Measurements from ENCODE around the gene CCDC106. TPM values are rescaled to one million over a fixed set of nuclear protein-coding genes. Genes with fewer than 3 reads are reported as not detected.
A peak's percentile ranks its signal among the peaks of the same experiment; 100 is the strongest.

CCDC106 gene
- total RNA-seq, 1 experiment from 2014 or later, result 47.8 TPM

- no peak for TF ChIP-seq SIN3A (IDR thresholded peaks at IDR 0.05; ENCODE audit: borderline replicate concordance, insufficient read depth, low read depth, low read length)
- no peak for TF ChIP-seq TCF7L2 (IDR thresholded peaks at IDR 0.05; ENCODE audit: low read depth, low read length)
- TF ChIP-seq, protein P1, sequence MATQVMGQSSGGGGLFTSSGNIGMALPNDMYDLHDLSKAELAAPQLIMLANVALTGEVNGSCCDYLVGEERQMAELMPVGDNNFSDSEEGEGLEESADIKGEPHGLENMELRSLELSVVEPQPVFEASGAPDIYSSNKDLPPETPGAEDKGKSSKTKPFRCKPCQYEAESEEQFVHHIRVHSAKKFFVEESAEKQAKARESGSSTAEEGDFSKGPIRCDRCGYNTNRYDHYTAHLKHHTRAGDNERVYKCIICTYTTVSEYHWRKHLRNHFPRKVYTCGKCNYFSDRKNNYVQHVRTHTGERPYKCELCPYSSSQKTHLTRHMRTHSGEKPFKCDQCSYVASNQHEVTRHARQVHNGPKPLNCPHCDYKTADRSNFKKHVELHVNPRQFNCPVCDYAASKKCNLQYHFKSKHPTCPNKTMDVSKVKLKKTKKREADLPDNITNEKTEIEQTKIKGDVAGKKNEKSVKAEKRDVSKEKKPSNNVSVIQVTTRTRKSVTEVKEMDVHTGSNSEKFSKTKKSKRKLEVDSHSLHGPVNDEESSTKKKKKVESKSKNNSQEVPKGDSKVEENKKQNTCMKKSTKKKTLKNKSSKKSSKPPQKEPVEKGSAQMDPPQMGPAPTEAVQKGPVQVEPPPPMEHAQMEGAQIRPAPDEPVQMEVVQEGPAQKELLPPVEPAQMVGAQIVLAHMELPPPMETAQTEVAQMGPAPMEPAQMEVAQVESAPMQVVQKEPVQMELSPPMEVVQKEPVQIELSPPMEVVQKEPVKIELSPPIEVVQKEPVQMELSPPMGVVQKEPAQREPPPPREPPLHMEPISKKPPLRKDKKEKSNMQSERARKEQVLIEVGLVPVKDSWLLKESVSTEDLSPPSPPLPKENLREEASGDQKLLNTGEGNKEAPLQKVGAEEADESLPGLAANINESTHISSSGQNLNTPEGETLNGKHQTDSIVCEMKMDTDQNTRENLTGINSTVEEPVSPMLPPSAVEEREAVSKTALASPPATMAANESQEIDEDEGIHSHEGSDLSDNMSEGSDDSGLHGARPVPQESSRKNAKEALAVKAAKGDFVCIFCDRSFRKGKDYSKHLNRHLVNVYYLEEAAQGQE (IDR thresholded peaks at IDR 0.05; ENCODE audit: insufficient read depth in 1 of 2, low read depth in 2 of 2, low read length in 1 of 2), result no peak
- TF ChIP-seq POLR2AphosphoS5 (IDR thresholded peaks at IDR 0.05; ENCODE audit: low read depth, low read length), result no peak
- TF ChIP-seq CTCF (IDR thresholded peaks at IDR 0.05), result no peak
- Histone ChIP-seq H3K36me3 (ENCODE audit: control insufficient read depth, insufficient read depth, low read length) (peaks cover 5% of the 10 kb centered on the region), H3K27ac (ENCODE audit: low read length) (no peak overlapping the region), H3K27me3 (ENCODE audit: control insufficient read depth, insufficient read depth, low read length) (no peaks in the 10 kb centered on the region), H3K4me1 (ENCODE audit: control insufficient read depth, insufficient read depth, low read length) (no peaks in the 10 kb centered on the region), H3K9me3 (ENCODE audit: control insufficient read depth, insufficient read depth, low read depth, low read length) (no peaks in the 10 kb centered on the region), H3K4me3 (ENCODE audit: low read depth in 2 of 2, low read length in 2 of 2) (no peak overlapping the region)
- ATAC-seq, result no peak
- CTCF ChIA-PET, result interaction anchor here (0.5 kb wide), 1 partner anchor 203 kb away, joined by 5 read pairs; no protein-coding TSS in a partner anchor
- in situ Hi-C loops (cut with HindIII; ENCODE audit: low pct_unique_long_range_greater_than_20kb, low sequenced_read_pairs), result no loop called here
- BruUV-seq (replicated peaks), result no TSS peak
- intact Hi-C loops (cut with micrococcal nuclease; ENCODE audit: unreplicated experiment), result no loop called here
- DNase-seq (ENCODE audit: low read depth, low spot score), result no peak
- POLR2A ChIA-PET, result no interaction called here
Observed at GRCh38 chr19:55697069-55697440, 49.0 kb downstream of the CCDC106 start.

DNA sequence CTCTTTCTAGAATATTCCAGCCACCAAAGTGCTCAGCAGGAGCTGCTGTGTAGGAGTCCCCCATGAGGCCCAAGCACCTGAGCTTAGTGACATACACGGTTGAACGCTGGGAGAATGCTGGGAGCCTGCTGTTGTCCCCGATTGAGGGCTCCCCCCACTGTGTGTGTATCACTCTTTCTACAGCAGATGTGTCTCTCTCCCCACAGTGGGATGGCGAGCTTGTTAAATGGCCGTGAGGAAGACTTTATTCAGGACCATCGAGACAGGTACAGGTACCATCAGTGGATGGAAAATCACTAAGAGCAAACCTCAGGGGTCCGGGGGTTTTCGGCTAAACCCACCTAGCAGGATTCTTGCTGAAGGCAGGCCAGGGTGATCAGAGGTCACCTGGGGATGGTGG, 49.7 kb downstream of the CCDC106 start:
- CTCF ChIA-PET, result interaction anchor here (0.5 kb wide), 1 partner anchor 204 kb away, joined by 5 read pairs; no protein-coding TSS in a partner anchor
- intact Hi-C loops (cut with micrococcal nuclease; ENCODE audit: unreplicated experiment) (no loop called here), in situ Hi-C loops (cut with HindIII; ENCODE audit: low pct_unique_long_range_greater_than_20kb, low sequenced_read_pairs) (no loop called here)
- POLR2A ChIA-PET, result no interaction called here
- ATAC-seq, result no peak
- H3K4me1 ChIP-seq (ENCODE audit: control insufficient read depth, insufficient read depth, low read length), result no peaks in the 10 kb centered on the region
- H3K36me3 ChIP-seq (ENCODE audit: control insufficient read depth, insufficient read depth, low read length), result peaks cover 5% of the 10 kb centered on the region
- no peaks in the 10 kb centered on the region for H3K9me3 ChIP-seq (ENCODE audit: control insufficient read depth, insufficient read depth, low read depth, low read length)
- H3K27ac ChIP-seq (ENCODE audit: low read length), result no peak overlapping the region
- TSS peak; percentile 53 for BruUV-seq (replicated peaks)
- H3K4me3 ChIP-seq (ENCODE audit: low read depth in 2 of 2, low read length in 2 of 2), result no peak overlapping the region
- no peaks in the 10 kb centered on the region for H3K27me3 ChIP-seq (ENCODE audit: control insufficient read depth, insufficient read depth, low read length)
- DNase-seq (ENCODE audit: low read depth, low spot score), result no peak
- TF ChIP-seq POLR2AphosphoS5 (IDR thresholded peaks at IDR 0.05; ENCODE audit: low read depth, low read length), result no peak
- TF ChIP-seq CTCF (IDR thresholded peaks at IDR 0.05), result no peak
